DND-41 (cell line): ENCODE data around the gene DNTT.

Source experiments
- ATAC-seq: fragments of 200-7000 bp; cut with Tn5 transposase; 3 replicates; pipeline ENCODE4 v1.9.1; 2021; ENCODE audit warnings: low read depth; ENCODE audit not compliant: insufficient read depth
- DNase-seq: peaks from one replicate; pipeline ENCODE4 v3.0.0-alpha.2; 2020
- H2AFZ ChIP-seq: 2 replicates; pipeline ENCODE4 v1.6.0; 2012; ENCODE audit warnings: low read depth, low read length
- H3K27ac ChIP-seq: 2 replicates; pipeline ENCODE4 v1.5.1; 2012; ENCODE audit warnings: low read length, inconsistent platforms
- H3K27me3 ChIP-seq: fragments of 200-600 bp; sonication (generic); 2 replicates; pipeline ENCODE4 v1.6.0; 2012; ENCODE audit warnings: low read length, mild to moderate bottlenecking, inconsistent platforms; ENCODE audit not compliant: insufficient read depth, poor library complexity
- H3K36me3 ChIP-seq: 2 replicates; pipeline ENCODE4 v1.5.1; 2012; ENCODE audit warnings: low read length, inconsistent platforms; ENCODE audit not compliant: insufficient read depth
- H3K4me1 ChIP-seq: 2 replicates; pipeline ENCODE4 v1.5.1; 2012; ENCODE audit warnings: mild to moderate bottlenecking, low read length; ENCODE audit not compliant: insufficient read depth
- H3K4me2 ChIP-seq: 2 replicates; pipeline ENCODE4 v1.6.0; 2012; ENCODE audit warnings: mild to moderate bottlenecking, moderate library complexity, low read length, inconsistent platforms; ENCODE audit not compliant: insufficient read depth
- H3K4me3 ChIP-seq, 2 experiments: fragments of 200-600 bp in 1 of 2; shearing (Covaris generic) in 1 of 2; 2 replicates each; pipeline ENCODE4 v1.5.1; 2012 to 2016; ENCODE audit warnings: inconsistent platforms in 2 of 2, low read length in 2 of 2, mild to moderate bottlenecking in 2 of 2, low read depth in 1 of 2, moderate library complexity in 1 of 2
- H3K79me2 ChIP-seq: 2 replicates; pipeline ENCODE4 v1.6.0; 2012; ENCODE audit warnings: low read length, inconsistent platforms; ENCODE audit not compliant: insufficient read depth
- H3K9ac ChIP-seq: 2 replicates; pipeline ENCODE4 v1.6.0; 2012; ENCODE audit warnings: low read depth, mild to moderate bottlenecking, inconsistent platforms, low read length, moderate library complexity
- H3K9me3 ChIP-seq: 2 replicates; pipeline ENCODE4 v1.5.1; 2012; ENCODE audit warnings: low read length, moderate library complexity, mild to moderate bottlenecking, inconsistent platforms; ENCODE audit not compliant: insufficient read depth, severe bottlenecking
- H4K20me1 ChIP-seq: 2 replicates; pipeline ENCODE4 v1.6.0; 2012; ENCODE audit warnings: low read length; ENCODE audit not compliant: insufficient read depth
- CTCF ChIP-seq: IDR thresholded peaks from 2 replicates; pipeline ENCODE4 v1.5.1; 2012; ENCODE audit warnings: borderline replicate concordance, low read length, moderate library complexity, mild to moderate bottlenecking; ENCODE audit not compliant: poor library complexity, severe bottlenecking; ENCODE audit errors: extremely low read depth
- EZH2 ChIP-seq: IDR thresholded peaks from 3 replicates; pipeline ENCODE4 v1.6.1; 2012; ENCODE audit warnings: borderline replicate concordance, low read depth, mild to moderate bottlenecking, moderate library complexity, low read length, inconsistent platforms; ENCODE audit not compliant: severe bottlenecking

Gene DNTT

GRCh38 chr10:96269438-96270300 is 34.6 kb upstream of the DNTT start:
- H3K9ac ChIP-seq = no peak overlapping the region
- no peaks in the 10 kb centered on the region for H3K9me3 ChIP-seq
- no peak overlapping the region for H3K4me2 ChIP-seq
- H3K4me1 ChIP-seq = no peaks in the 10 kb centered on the region
- no peak overlapping the region for H3K4me3 ChIP-seq
- H3K27me3 ChIP-seq = no peaks in the 10 kb centered on the region
- no peak overlapping the region for H2AFZ ChIP-seq
- TF ChIP-seq EZH2 (no peak), CTCF (no peak)
- H3K36me3 ChIP-seq = no peaks in the 10 kb centered on the region
- ATAC-seq = no peak
- H3K79me2 ChIP-seq = no peaks in the 10 kb centered on the region
- H4K20me1 ChIP-seq = no peaks in the 10 kb centered on the region
- DNase-seq = no peak
- no peak overlapping the region for H3K27ac ChIP-seq

GRCh38 chr10:96270571-96270970 is 33.7 kb upstream of the DNTT start:
- DNase-seq = no peak

GRCh38 chr10:96271016-96271815 is 33.0 kb upstream of the DNTT start, which contains the start of gene BLNK:
Gene BLNK, minus strand, starts transcription at chr10:96271569. Its CDS starts 171 bp downstream, at chr10:96271398.
- H3K79me2 ChIP-seq = no peaks in the 10 kb centered on the region
- H3K9me3 ChIP-seq = no peaks in the 10 kb centered on the region
- H4K20me1 ChIP-seq = no peaks in the 10 kb centered on the region
- H2AFZ ChIP-seq = no peak within 1 kb of the TSS
- H3K4me3 ChIP-seq = no peak within 1 kb of the TSS
- no peaks in the 10 kb centered on the region for H3K27me3 ChIP-seq
- H3K4me2 ChIP-seq = no peak within 1 kb of the TSS
- H3K4me1 ChIP-seq = peaks cover 6% of the 10 kb centered on the region
- no peaks in the 10 kb centered on the region for H3K36me3 ChIP-seq
- no peak within 1 kb of the TSS for H3K9ac ChIP-seq
- H3K27ac ChIP-seq = no peak within 1 kb of the TSS
- ATAC-seq (no peak), DNase-seq (no peak)
- no peak for TF ChIP-seq CTCF
- no peak for TF ChIP-seq EZH2

More at GRCh38 chr10:96270571-96270970, 33.7 kb upstream of the DNTT start:
- Histone ChIP-seq H3K79me2 (no peaks in the 10 kb centered on the region), H3K9ac (no peak overlapping the region), H3K9me3 (no peaks in the 10 kb centered on the region), H3K4me1 (no peaks in the 10 kb centered on the region), H3K4me3 (no peak overlapping the region), H2AFZ (no peak overlapping the region), H4K20me1 (no peaks in the 10 kb centered on the region), H3K27ac (no peak overlapping the region), H3K36me3 (no peaks in the 10 kb centered on the region), H3K4me2 (no peak overlapping the region), H3K27me3 (no peaks in the 10 kb centered on the region)
- TF ChIP-seq CTCF = no peak
- TF ChIP-seq EZH2 = no peak
- no peak for ATAC-seq
